ENCODE results near the gene ANKRD13D.

Gene ANKRD13D

DNA sequence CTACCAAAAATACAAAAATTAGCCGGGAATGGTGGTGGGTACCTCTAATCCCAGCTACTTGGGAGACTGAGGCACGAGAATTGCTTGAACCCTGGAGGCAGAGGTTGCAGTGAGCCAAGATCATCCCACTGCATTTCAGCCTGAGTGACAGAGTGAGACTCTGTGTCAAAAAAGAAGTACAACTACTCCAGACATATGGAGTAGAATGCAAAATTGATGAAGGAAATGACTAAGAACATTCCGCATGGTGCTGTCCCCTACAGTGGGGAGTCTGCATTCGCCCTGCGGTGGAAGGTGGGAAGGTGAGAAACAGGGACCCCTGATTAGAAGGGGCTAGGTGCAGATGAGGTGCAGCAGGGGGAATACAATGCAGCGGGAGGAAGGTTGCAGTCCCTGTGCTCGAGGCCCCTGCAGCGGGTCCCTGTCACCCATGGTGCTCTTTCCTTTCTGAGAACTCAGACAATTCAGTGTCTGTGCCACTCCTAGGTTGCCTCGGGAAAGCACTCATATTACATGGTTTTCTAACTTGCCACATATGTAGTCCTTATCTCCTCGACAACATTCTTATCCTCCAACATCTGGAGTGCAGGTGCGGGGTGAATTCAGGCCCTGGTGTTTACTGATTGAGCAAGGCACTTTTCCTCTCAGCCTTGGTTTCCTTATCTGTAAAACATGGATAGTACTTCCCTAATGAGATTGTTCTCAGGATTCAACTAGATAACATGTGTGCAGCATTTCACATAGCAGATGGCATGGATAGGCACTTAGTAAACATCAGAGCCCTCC, 59.1 kb downstream of the ANKRD13D start:
- H3K4me3 ChIP-seq (ENCODE audit: low read length): no peak overlapping the region
- TF ChIP-seq CTCF (IDR thresholded peaks at IDR 0.05; ENCODE audit: insufficient read depth, low read depth, low read length, missing control alignments): no peak
- no peak for DNase-seq (ENCODE audit: low read depth)

GRCh38 chr11:67349036-67349435, 59.9 kb downstream of the ANKRD13D start:
- no peak overlapping the region for H3K4me3 ChIP-seq (ENCODE audit: low read length)
- TF ChIP-seq CTCF (IDR thresholded peaks at IDR 0.05; ENCODE audit: insufficient read depth, low read depth, low read length, missing control alignments): no peak
- DNase-seq (ENCODE audit: low read depth): no peak

DNA sequence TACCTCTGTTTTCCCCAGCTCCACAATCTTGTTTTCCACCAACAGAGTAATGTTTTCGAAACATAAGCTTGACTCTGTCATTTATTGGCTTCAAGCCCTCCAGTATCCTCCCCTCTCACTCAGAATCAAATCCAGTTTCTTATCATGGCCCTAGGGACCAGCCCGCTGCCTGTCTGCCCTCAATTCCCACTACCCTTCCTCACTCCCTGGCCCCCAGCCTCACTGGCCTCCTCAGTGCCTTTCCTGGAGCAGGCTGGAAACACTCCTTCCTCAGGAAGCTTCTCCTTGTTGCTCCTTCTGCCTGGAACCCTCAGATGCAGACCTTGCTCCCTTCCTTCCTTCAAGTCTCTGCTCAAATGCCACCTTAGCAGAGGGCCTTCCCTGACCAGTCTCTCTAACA, 60.4 kb downstream of the ANKRD13D start:
- no peak overlapping the region for H3K4me3 ChIP-seq (ENCODE audit: low read length)
- TF ChIP-seq CTCF (IDR thresholded peaks at IDR 0.05; ENCODE audit: insufficient read depth, low read depth, low read length, missing control alignments): no peak
- DNase-seq (ENCODE audit: low read depth): no peak

DNA sequence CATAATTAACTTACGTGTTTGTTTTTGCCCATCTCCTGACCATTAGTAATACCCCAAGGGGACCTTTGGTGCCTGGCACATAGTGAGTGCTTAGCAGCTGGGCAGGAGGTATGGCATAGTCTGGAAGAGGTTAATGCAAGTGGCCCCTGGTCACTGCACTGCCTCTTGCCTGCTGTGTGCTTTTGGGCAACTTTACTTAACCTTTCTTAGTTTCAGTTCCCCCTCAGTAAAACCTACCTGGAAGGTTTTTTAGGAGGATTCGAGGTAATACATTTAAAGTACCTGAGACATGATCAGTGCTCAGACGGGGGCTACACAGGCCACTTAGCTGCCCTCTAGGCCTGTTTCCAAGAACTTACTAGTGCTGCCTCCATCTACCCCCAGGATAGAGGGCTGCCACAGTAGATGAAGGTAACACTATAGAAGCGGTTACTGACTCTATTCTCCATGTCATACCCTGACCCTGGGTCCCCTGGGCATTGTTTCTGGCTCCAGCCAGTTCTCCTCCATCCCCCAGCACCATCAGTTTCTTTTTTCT, 60.9 kb downstream of the ANKRD13D start:
- no peak overlapping the region for H3K4me3 ChIP-seq (ENCODE audit: low read length)
- TF ChIP-seq CTCF (IDR thresholded peaks at IDR 0.05; ENCODE audit: insufficient read depth, low read depth, low read length, missing control alignments): no peak
- DNase-seq (ENCODE audit: low read depth): no peak

DNA sequence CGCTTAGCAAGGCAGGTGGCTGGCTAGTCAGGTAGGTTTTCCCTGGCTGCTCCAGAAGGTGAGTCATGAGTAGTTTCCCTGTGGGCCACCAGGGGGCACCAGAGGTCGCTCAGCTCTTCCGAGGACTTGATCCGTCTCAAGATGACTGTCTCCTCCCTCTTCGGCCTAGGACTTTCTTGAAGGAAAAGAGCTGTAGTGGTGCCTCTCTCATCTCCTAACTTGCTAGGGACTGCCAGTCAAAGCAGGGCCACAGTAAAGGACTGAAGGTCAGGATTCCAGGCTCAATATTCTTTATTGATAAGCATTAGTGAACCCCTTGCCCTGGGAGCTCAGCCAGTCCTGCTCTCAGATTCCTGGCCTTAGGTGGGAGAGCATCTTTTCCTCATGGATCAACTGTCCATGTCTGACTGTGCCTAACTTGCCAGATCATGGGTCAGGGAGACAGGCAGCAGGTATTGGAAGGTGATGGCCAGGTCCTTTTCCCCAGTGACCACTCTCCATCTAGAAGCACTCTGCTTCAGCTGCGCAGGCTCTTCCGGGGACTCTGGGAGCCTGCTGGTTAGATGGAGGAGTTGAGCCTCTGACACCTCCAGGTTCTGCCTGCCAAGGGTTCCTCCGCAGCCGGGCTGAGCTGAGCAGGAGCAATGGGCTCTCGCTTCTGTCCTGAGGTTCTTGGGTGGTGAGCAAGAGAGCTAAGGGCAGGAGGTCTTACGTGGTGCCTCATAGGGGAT, 62.3 kb downstream of the ANKRD13D start:
- no peak overlapping the region for H3K4me3 ChIP-seq (ENCODE audit: low read length)
- DNase-seq (ENCODE audit: low read depth): peak; percentile 90
- peak; percentile 96 for TF ChIP-seq CTCF (IDR thresholded peaks at IDR 0.05; ENCODE audit: insufficient read depth, low read depth, low read length, missing control alignments)

Measured in epithelial cell of esophagus (primary cell).